Neutrophil (primary cell): ENCODE results near the gene SPON1.

Experiments used
- H3K27ac ChIP-seq: fragments of 200-600 bp; sonication (generic); 2 replicates; pipeline ENCODE4 v1.5.1; 2016; ENCODE audit warnings: mild to moderate bottlenecking, moderate library complexity
- H3K27me3 ChIP-seq: fragments of 200-600 bp; sonication (generic); 2 replicates; pipeline ENCODE4 v1.6.0; 2016; ENCODE audit warnings: mild to moderate bottlenecking
- H3K36me3 ChIP-seq: fragments of 200-600 bp; sonication (generic); 2 replicates; pipeline ENCODE4 v1.5.1; 2017
- H3K4me1 ChIP-seq, 2 experiments: fragments of 200-600 bp in 1 of 2; sonication (generic) in 1 of 2; 1 replicate in 1 of 2; 2 replicates in 1 of 2; pipeline versions ENCODE4 v1.5.1 to v1.6.1; 2013 to 2016; ENCODE audit warnings: low read depth in 1 of 2, low read length in 1 of 2, mild to moderate bottlenecking in 1 of 2, moderate library complexity in 1 of 2; ENCODE audit not compliant: control insufficient read depth in 1 of 2, insufficient read depth in 1 of 2
- H3K4me3 ChIP-seq, 2 experiments: fragments of 200-600 bp in 1 of 2; sonication (generic) in 1 of 2; 1 replicate in 1 of 2; 2 replicates in 1 of 2; pipeline ENCODE4 v1.5.1; 2013 to 2016; ENCODE audit warnings: low read depth in 1 of 2, low read length in 1 of 2, mild to moderate bottlenecking in 1 of 2, moderate library complexity in 1 of 2
- H3K9me3 ChIP-seq: fragments of 200-600 bp; sonication (generic); 2 replicates; pipeline ENCODE4 v1.5.1; 2016
- CTCF ChIP-seq: fragments of 200-600 bp; sonication (generic); IDR thresholded peaks from 2 replicates; pipeline ENCODE4 v1.5.1; 2016; ENCODE audit warnings: antibody characterized with exemption

SPON1 gene

GRCh38 chr11:14266622-14267021 is 304.1 kb downstream of the SPON1 start:
- Histone ChIP-seq H3K4me3 (no peak overlapping the region), H3K4me1 (no peaks in the 10 kb centered on the region), H3K36me3 (no peaks in the 10 kb centered on the region), H3K27ac (no peak overlapping the region), H3K9me3 (no peaks in the 10 kb centered on the region), H3K27me3 (peaks cover 66% of the 10 kb centered on the region)
- no peak for TF ChIP-seq CTCF

- no peak for TF ChIP-seq CTCF
- no peak overlapping the region for H3K27ac ChIP-seq
- H3K9me3 ChIP-seq: no peaks in the 10 kb centered on the region
- H3K27me3 ChIP-seq: peaks cover 75% of the 10 kb centered on the region
- no peak overlapping the region for H3K4me3 ChIP-seq
- H3K36me3 ChIP-seq: no peaks in the 10 kb centered on the region
- no peaks in the 10 kb centered on the region for H3K4me1 ChIP-seq
Observed at GRCh38 chr11:14267861-14268635, 305.5 kb downstream of the SPON1 start.

- TF ChIP-seq CTCF: no peak
- H3K27ac ChIP-seq: no peak overlapping the region
- H3K36me3 ChIP-seq: no peaks in the 10 kb centered on the region
- H3K27me3 ChIP-seq: peaks cover 91% of the 10 kb centered on the region
- H3K4me1 ChIP-seq: no peaks in the 10 kb centered on the region
- no peak overlapping the region for H3K4me3 ChIP-seq
- no peaks in the 10 kb centered on the region for H3K9me3 ChIP-seq
Observed at GRCh38 chr11:14269692-14270573, 307.4 kb downstream of the SPON1 start.

GRCh38 chr11:14270690-14271542 is 308.4 kb downstream of the SPON1 start:
- H3K27ac ChIP-seq: no peak overlapping the region
- no peaks in the 10 kb centered on the region for H3K9me3 ChIP-seq
- H3K27me3 ChIP-seq: peaks cover 89% of the 10 kb centered on the region
- H3K36me3 ChIP-seq: no peaks in the 10 kb centered on the region
- no peak for TF ChIP-seq CTCF
- no peaks in the 10 kb centered on the region for H3K4me1 ChIP-seq
- no peak overlapping the region for H3K4me3 ChIP-seq

GRCh38 chr11:14273895-14274294 is 311.4 kb downstream of the SPON1 start:
- Histone ChIP-seq H3K9me3 (no peaks in the 10 kb centered on the region), H3K4me3 (no peak overlapping the region), H3K27ac (no peak overlapping the region), H3K4me1 (no peaks in the 10 kb centered on the region), H3K36me3 (no peaks in the 10 kb centered on the region), H3K27me3 (peaks cover 68% of the 10 kb centered on the region)
- no peak for TF ChIP-seq CTCF
